ENCODE measurements around the gene FAM217A.

DNA sequence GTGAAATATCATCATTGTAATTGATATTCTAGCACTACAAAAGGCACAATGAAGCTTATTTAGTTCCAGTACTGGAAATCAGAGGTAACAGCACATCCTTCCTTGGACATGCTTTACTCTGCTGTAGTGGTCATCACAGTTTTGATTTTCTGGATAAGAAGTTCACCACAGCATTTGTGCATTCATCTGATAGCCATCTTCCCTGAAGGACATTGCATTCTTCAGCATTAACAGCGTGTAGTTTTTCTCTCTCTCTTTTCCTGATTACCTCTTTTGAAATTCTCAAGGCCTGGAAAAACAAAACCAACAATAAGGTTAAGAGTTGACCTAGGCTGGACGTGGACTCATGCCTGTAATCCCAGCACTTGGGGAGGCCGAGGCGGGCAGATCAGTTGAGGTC is 36.8 kb upstream of the FAM217A start:
- no peak for TF ChIP-seq EZH2 (IDR thresholded peaks at IDR 0.05; ENCODE audit: low read length)
- TF ChIP-seq, protein P1, sequence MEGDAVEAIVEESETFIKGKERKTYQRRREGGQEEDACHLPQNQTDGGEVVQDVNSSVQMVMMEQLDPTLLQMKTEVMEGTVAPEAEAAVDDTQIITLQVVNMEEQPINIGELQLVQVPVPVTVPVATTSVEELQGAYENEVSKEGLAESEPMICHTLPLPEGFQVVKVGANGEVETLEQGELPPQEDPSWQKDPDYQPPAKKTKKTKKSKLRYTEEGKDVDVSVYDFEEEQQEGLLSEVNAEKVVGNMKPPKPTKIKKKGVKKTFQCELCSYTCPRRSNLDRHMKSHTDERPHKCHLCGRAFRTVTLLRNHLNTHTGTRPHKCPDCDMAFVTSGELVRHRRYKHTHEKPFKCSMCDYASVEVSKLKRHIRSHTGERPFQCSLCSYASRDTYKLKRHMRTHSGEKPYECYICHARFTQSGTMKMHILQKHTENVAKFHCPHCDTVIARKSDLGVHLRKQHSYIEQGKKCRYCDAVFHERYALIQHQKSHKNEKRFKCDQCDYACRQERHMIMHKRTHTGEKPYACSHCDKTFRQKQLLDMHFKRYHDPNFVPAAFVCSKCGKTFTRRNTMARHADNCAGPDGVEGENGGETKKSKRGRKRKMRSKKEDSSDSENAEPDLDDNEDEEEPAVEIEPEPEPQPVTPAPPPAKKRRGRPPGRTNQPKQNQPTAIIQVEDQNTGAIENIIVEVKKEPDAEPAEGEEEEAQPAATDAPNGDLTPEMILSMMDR (optimal IDR thresholded peaks at IDR 0.05 in 1 of 3, IDR thresholded peaks at IDR 0.05 in 1 of 3, conservative IDR thresholded peaks at IDR 0.05 in 1 of 3; ENCODE audit: extremely low read depth in 1 of 3, insufficient read depth in 2 of 3, low read length in 3 of 3): no peak

Data from keratinocyte (primary cell).